PC-3 (cell line): ENCODE measurements around the gene SLC38A11.

Source experiments
- CTCF ChIP-seq: fragments of 300-600 bp; sonication (generic); conservative IDR thresholded peaks from 2 replicates; pipeline ENCODE4 v1.5.1; 2017; ENCODE audit warnings: antibody characterized with exemption, low read depth, mild to moderate bottlenecking, low read length
- EZH2 ChIP-seq: fragments of 300-600 bp; sonication (generic); IDR thresholded peaks from one replicate; pipeline ENCODE4 v1.6.1; 2017; ENCODE audit warnings: antibody characterized with exemption, mild to moderate bottlenecking, low read length; ENCODE audit not compliant: unreplicated experiment
- EZH2phosphoT487 ChIP-seq: fragments of 300-600 bp; sonication (generic); IDR thresholded peaks from 2 replicates; pipeline ENCODE4 v1.6.1; 2018; ENCODE audit warnings: mild to moderate bottlenecking, antibody characterized with exemption, low read length, borderline replicate concordance

- TF ChIP-seq EZH2 (no peak), EZH2phosphoT487 (no peak), CTCF (peak; percentile 71)
These were observed 37.9 kb downstream of the SLC38A11 start for GRCh38 chr2:164917296-164917903.
